ENCODE results near the gene ECE1. TPM values are rescaled to one million over a fixed set of nuclear protein-coding genes. Genes with fewer than 3 reads are reported as not detected.

Gene ECE1
- total and polyA plus RNA-seq, 2 experiments from 2014 or later, result 42.4 to 59.1 TPM

GRCh38 chr1:21298981-21299391, 8.7 kb upstream of the ECE1 start:
- TF ChIP-seq CTCF (IDR thresholded peaks at IDR 0.05; ENCODE audit: low read depth, low read length), result no peak
- H3K36me3 ChIP-seq, result no peaks in the 10 kb centered on the region
- H3K27me3 ChIP-seq, result no peaks in the 10 kb centered on the region
- H3K4me3 ChIP-seq, result no peak overlapping the region
- H3K27ac ChIP-seq, result no peak overlapping the region
- peaks cover 21% of the 10 kb centered on the region for H3K4me1 ChIP-seq (ENCODE audit: low read depth)
- no peaks in the 10 kb centered on the region for H3K9me3 ChIP-seq (ENCODE audit: low read depth)
- DNase-seq (ENCODE audit: low read depth in 1 of 2, low spot score in 1 of 2), result no peak

GRCh38 chr1:21297975-21298374, 7.7 kb upstream of the ECE1 start:
- Histone ChIP-seq H3K4me3 (no peak overlapping the region), H3K36me3 (no peaks in the 10 kb centered on the region), H3K27ac (no peak overlapping the region), H3K9me3 (ENCODE audit: low read depth) (no peaks in the 10 kb centered on the region), H3K4me1 (ENCODE audit: low read depth) (peaks cover 29% of the 10 kb centered on the region), H3K27me3 (no peaks in the 10 kb centered on the region)
- no peak for TF ChIP-seq CTCF (IDR thresholded peaks at IDR 0.05; ENCODE audit: low read depth, low read length)
- peak in 1 of 2 donors; percentile 60 for DNase-seq (ENCODE audit: low read depth in 1 of 2, low spot score in 1 of 2)

- H3K27ac ChIP-seq, result no peak overlapping the region
- no peaks in the 10 kb centered on the region for H3K36me3 ChIP-seq
- no peaks in the 10 kb centered on the region for H3K27me3 ChIP-seq
- TF ChIP-seq CTCF (IDR thresholded peaks at IDR 0.05; ENCODE audit: low read depth, low read length), result no peak
- H3K4me3 ChIP-seq, result no peak overlapping the region
- H3K4me1 ChIP-seq (ENCODE audit: low read depth), result peaks cover 21% of the 10 kb centered on the region
- H3K9me3 ChIP-seq (ENCODE audit: low read depth), result no peaks in the 10 kb centered on the region
- DNase-seq (ENCODE audit: low read depth in 1 of 2, low spot score in 1 of 2), result no peak
Measured at GRCh38 chr1:21296509-21297354, 6.5 kb upstream of the ECE1 start.

- Histone ChIP-seq H3K4me1 (ENCODE audit: low read depth) (peaks cover 21% of the 10 kb centered on the region), H3K27ac (no peak overlapping the region), H3K27me3 (no peaks in the 10 kb centered on the region), H3K4me3 (no peak overlapping the region), H3K36me3 (no peaks in the 10 kb centered on the region), H3K9me3 (ENCODE audit: low read depth) (no peaks in the 10 kb centered on the region)
- no peak for DNase-seq (ENCODE audit: low read depth in 1 of 2, low spot score in 1 of 2)
- no peak for TF ChIP-seq CTCF (IDR thresholded peaks at IDR 0.05; ENCODE audit: low read depth, low read length)
Measured at GRCh38 chr1:21295545-21295944, 5.3 kb upstream of the ECE1 start.

- no peaks in the 10 kb centered on the region for H3K27me3 ChIP-seq
- no peak for TF ChIP-seq CTCF (IDR thresholded peaks at IDR 0.05; ENCODE audit: low read depth, low read length)
- H3K9me3 ChIP-seq (ENCODE audit: low read depth), result no peaks in the 10 kb centered on the region
- no peak overlapping the region for H3K4me3 ChIP-seq
- peaks cover 21% of the 10 kb centered on the region for H3K4me1 ChIP-seq (ENCODE audit: low read depth)
- H3K27ac ChIP-seq, result no peak overlapping the region
- peak in 1 of 2 donors; percentile 29 for DNase-seq (ENCODE audit: low read depth in 1 of 2, low spot score in 1 of 2)
- H3K36me3 ChIP-seq, result no peaks in the 10 kb centered on the region
Measured at GRCh38 chr1:21295002-21295401, 4.7 kb upstream of the ECE1 start.

Measured in cardiac muscle cell (in vitro differentiated cells and primary cell).